Epithelial cell of proximal tubule (primary cell): ENCODE data around the gene CELA3A. TPM values are rescaled to one million over a fixed set of nuclear protein-coding genes. Genes with fewer than 3 reads are reported as not detected.
"Not testable (repeated sequence)": the region's sequence is repeated elsewhere in the genome, so short reads cannot be mapped to it uniquely, and the experiment has no call there.

Source experiments
- DNase-seq: peaks from one replicate; pipeline ENCODE4 v3.0.0-alpha.2; 2011; ENCODE audit warnings: low read depth
- H3K4me3 ChIP-seq: 2 replicates; pipeline ENCODE4 v1.5.1; 2011; ENCODE audit warnings: low read depth, mild to moderate bottlenecking, low read length
- total RNA-seq: library from RNA; depleted of rRNA; stranded (reverse); fragments of >200 nt; gene quantifications from 2 replicates; pipeline ENCODE4 v1.2.3, GENCODE V29; 2015
- TF ChIP-seq, protein P1 (sequence below): conservative IDR thresholded peaks from 2 replicates; pipeline ENCODE4 v1.5.1; 2012; ENCODE audit warnings: low read depth, mild to moderate bottlenecking, low read length

CELA3A gene
- total RNA-seq, 1 donor from 2014 or later, result not detected

DNA sequence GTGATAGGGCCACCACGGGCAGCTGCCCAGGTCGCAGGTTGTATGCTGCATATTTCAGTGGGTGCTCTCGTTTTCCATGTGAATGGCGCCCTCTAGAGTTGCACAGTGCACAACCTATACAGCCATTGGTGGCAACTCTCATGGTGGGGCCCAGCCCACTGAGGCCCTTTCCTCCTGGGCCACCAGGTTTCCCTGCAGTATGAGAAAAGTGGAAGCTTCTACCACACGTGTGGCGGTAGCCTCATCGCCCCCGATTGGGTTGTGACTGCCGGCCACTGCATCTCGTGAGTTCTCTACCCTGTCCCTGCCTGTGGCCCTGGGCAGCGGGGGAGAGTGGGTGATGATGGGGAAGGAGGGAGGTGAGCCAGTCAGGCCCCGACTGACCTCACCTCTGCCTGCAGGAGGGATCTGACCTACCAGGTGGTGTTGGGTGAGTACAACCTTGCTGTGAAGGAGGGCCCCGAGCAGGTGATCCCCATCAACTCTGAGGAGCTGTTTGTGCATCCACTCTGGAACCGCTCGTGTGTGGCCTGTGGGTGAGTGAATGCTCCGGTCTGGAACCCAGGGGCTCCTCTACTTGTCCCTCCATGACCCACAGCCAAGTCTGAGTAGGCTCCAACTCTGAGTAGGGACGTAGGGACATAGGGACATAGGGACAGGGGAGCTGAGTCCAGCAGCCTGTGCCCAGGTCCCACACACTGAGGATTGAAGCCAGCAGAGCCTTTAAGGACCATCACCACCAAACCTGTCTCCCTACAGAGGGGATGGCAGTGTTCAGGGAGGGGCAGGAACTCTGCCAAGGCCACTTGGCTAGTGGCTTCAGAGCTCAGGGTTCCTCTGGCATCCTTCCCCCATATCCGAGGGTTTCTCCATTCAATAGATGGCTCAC is 4.0 kb downstream of the CELA3A start:
- TF ChIP-seq, protein P1, sequence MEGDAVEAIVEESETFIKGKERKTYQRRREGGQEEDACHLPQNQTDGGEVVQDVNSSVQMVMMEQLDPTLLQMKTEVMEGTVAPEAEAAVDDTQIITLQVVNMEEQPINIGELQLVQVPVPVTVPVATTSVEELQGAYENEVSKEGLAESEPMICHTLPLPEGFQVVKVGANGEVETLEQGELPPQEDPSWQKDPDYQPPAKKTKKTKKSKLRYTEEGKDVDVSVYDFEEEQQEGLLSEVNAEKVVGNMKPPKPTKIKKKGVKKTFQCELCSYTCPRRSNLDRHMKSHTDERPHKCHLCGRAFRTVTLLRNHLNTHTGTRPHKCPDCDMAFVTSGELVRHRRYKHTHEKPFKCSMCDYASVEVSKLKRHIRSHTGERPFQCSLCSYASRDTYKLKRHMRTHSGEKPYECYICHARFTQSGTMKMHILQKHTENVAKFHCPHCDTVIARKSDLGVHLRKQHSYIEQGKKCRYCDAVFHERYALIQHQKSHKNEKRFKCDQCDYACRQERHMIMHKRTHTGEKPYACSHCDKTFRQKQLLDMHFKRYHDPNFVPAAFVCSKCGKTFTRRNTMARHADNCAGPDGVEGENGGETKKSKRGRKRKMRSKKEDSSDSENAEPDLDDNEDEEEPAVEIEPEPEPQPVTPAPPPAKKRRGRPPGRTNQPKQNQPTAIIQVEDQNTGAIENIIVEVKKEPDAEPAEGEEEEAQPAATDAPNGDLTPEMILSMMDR, result peak; percentile 48
- not testable (repeated sequence) for H3K4me3 ChIP-seq, DNase-seq

DNA sequence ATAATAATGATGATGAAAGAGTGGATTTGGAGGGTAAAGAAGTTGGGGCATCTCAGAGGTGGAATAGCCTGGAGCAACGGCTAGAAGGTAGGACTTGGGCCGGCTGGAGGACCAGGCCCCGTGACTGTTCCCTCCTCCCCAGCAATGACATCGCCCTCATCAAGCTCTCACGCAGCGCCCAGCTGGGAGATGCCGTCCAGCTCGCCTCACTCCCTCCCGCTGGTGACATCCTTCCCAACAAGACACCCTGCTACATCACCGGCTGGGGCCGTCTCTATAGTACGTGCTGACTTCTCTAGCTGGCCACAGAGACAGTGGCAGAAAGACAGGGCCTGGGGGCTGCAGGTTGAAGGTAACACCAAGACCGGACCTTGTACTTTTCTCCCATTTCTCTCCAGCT is 5.3 kb downstream of the CELA3A start:
- DNase-seq, result not testable (repeated sequence)

DNA sequence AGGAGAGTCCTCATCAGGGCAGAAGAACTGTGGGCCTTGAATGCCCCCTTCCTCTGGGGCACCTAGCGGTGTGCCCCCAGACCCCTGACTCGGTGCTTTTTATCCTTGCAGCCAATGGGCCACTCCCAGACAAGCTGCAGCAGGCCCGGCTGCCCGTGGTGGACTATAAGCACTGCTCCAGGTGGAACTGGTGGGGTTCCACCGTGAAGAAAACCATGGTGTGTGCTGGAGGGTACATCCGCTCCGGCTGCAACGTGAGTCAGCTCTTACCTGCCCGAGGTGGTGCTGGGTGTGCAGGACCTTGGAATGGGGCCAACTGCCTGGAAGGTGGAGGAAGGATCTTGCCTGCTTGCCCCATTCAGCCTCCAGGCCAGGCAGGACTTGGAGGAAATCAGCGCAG is 5.8 kb downstream of the CELA3A start:
- DNase-seq, result not testable (repeated sequence)

More for the DNA sequence above, 5.3 kb downstream of the CELA3A start:
- H3K4me3 ChIP-seq, result not testable (repeated sequence)

DNA sequence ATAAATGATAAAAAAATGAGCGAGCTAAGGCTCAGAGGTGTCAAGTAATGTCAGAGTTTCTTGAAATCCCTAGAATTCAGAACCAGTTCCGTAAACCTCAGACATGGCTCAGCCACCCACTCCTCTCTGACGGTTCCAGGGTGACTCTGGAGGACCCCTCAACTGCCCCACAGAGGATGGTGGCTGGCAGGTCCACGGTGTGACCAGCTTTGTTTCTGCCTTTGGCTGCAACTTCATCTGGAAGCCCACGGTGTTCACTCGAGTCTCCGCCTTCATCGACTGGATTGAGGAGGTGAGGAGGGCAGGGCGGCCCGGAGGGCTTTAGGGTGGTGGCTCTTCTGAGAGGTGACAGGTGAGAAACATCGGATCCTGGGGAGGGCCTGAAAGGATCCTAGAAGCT is 8.1 kb downstream of the CELA3A start:
- not testable (repeated sequence) for H3K4me3 ChIP-seq, DNase-seq

More for the DNA sequence above, 5.8 kb downstream of the CELA3A start:
- H3K4me3 ChIP-seq, result not testable (repeated sequence)

DNA sequence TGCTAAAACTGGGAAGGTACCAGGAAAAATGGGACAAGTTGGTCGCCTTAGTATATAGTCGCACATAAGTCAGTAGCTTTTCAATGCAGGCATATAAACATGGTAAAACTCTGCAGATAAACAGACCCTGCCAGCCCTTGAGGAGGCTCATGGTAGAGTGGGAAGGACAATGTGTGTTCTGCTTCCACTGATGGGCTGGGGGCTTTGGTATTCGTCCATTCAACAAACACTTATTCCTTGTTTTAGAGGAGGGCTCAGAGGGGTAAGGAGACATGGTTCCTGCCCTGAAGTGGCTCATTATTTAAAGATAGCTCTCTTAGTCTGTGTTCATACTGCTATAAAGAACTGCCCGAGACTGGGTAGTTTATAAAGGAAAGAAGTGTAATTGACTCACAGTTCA is 11.3 kb downstream of the CELA3A start:
- not testable (repeated sequence) for H3K4me3 ChIP-seq, DNase-seq

DNA sequence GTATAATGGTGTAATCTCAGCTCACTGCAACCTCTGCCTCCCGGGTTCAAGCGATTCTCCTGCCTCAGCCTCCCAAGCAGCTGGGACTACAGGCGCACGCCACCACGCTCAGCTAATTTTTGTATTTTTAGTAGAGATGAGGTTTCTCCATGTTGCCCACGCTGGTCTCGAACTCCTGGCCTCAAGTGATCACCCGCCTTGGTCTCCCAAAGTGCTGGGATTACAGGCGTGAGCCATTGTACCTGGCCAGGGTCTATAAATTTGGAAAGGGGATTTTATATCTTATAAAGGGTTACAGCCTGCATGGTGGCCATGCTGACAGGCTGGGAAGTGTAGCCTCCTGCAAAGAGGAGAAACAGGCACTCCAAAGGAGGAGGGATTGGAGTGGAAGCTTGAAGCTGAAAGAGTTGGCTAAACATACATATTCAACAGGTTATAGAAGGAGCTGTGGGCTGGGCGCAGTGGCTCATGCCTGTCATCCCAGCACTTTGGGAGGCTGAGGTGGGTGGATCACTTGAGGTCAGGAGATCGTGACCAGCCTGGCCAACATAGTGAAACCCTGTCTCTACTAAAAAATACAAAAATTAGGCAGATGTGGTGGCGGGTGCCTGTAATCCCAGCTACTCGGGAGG is 13.2 kb downstream of the CELA3A start:
- DNase-seq, H3K4me3 ChIP-seq: not testable (repeated sequence)

DNA sequence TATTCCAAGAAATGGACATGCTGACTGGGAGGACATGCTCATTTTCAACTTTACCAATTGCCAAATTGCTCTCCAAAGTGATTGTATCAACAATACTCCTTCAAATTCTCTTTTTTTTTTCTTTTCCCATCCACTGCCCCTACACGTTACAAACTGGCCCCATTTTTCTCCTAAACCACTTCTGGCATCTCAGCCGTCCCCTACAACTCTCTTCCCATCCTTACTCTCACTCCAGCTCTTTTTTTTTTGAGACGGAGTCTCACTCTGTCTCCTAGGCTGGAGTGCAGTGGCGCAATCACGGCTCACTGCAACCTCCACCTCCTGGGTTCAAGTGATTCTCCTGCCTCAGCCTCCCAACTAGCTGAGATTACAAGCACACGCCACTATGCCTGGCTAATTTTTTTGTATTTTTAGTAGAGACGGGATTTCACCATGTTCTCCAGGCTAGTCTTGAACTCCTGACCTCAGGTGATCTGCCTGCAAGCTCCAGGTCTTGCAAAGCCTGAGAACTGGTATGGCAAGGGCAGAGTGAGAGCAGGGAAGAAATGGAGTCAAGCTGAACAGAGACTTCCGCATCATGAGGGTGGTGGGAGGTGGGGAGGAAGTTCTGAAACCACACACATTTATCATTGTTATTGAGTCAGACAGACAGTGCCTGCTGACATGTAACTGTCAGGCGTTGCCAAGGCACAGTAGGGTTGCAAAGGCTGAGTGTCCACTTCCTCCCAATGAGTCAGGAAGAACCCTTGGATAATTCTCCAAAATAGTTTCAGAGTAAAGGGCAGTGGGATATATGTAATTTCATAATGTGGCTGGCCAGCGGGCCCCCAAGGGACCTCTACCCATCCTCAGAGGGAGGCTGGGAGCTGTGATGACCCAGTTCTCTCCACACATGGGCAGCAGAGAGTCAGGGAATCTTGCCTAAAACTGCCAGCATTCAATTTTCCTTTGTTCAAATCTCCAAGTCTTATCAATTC is 17.4 kb downstream of the CELA3A start:
- peak; percentile 58 for DNase-seq
- TF ChIP-seq, protein P1, result peak; percentile 39

DNA sequence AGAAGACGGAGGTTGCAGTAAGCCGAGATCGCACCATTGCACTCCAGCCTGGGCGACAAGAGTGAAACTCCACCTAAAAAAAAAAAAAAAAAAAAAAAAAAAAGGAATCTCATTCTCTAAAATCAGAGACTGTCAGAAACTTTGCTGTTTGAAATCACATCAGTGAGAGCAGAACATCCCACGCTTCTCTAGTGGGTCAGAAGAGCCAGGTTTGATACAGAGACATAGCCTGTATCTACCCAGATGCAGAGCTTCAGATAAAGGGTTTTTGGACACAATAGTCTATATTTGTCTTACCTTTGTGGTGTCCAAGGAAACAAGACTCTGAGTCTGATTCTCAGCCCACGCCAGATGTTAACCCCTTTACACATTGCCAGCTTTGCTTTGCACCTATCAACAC is 19.6 kb downstream of the CELA3A start:
- no peak overlapping the region for H3K4me3 ChIP-seq
- TF ChIP-seq, protein P1, result no peak
- no peak for DNase-seq

More for the DNA sequence above, 17.4 kb downstream of the CELA3A start:
- no peak overlapping the region for H3K4me3 ChIP-seq
